HL-60/S4 (cell line): ENCODE data around the gene RAB40C.

Source experiments
- in situ Hi-C: fragments of 300-500 bp; cut with MboI; formaldehyde crosslinking; loops from 2 replicates; pipeline ENCODE4 v1.14.3; 2022; ENCODE audit warnings: low sequenced_read_pairs

Gene RAB40C

GRCh38 chr16:641326-642188 is 51.7 kb downstream of the RAB40C start, which contains the start of gene MCRIP2:
Gene MCRIP2 (plus strand): TSS chr16:641828. CDS start chr16:641992, 164 bp downstream.
- in situ Hi-C loops = no loop called here

DNA sequence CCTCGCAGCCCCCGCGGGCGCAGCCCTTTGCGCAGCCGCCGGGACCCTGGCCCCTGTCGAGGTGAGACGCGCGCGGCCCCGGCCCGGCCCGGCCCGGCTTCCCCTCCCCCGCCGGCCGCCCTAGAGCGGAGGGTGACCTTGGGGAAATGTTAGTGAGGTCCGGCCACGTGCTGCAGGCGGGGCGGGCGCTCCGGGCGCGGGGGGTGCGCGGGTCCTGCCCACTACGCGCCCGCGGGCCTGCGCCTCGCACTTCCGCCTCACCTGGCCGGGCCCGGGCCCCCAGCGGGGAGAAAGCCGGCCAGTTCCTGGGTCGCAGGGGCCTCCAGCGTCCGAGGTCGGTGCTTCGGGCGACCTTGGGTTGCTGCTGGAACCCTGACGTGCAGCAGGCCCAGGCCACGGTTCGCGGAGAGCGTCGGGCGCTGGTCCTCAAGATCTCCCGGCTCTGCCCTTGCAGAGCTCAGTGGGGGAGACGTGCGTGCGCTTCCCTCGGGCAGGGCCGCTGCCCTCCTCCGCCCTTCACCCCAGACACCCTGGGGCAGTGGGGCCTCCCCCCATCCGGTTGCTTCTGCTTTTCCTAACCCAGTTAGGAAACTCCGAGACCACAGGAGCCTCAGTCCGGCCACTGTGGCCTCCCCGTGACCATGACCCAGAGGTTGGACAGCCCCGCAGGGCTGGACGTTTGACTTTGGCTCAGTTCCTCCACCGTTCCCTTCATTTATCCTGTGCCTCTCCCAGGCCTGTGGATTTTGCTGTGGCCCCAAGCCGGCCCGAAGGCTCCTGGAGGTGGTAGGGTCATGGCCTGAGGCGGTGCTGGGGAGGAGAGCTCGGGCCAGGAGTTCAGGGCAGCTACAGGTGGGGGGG is 52.6 kb downstream of the RAB40C start:
- in situ Hi-C loops = no loop called here

GRCh38 chr16:643050-643368 is 53.1 kb downstream of the RAB40C start:
- in situ Hi-C loops = no loop called here

DNA sequence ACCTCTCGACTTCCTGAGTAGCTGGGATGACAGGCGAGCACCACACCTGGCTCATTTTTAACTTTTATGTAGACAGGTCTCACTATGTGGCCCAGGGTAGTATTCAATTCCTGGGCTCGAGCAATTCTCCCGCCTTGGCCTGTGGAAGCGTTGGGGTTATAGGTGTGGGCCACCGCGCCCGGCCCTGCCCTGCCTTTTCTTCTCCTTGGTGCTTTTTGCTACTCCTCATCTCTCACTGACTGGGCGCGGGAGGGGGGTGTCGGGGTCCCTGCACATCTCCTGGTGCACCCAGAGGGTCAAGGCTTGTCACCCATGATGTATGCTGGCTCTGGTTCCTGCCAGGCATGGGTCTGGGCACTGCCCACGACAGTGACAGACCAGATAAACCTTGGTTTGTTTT is 54.7 kb downstream of the RAB40C start:
- in situ Hi-C loops = no loop called here

- in situ Hi-C loops = no loop called here
Observed at GRCh38 chr16:645852-646678, 56.2 kb downstream of the RAB40C start.

GRCh38 chr16:646679-647172 is 56.9 kb downstream of the RAB40C start:
- in situ Hi-C loops = no loop called here

DNA sequence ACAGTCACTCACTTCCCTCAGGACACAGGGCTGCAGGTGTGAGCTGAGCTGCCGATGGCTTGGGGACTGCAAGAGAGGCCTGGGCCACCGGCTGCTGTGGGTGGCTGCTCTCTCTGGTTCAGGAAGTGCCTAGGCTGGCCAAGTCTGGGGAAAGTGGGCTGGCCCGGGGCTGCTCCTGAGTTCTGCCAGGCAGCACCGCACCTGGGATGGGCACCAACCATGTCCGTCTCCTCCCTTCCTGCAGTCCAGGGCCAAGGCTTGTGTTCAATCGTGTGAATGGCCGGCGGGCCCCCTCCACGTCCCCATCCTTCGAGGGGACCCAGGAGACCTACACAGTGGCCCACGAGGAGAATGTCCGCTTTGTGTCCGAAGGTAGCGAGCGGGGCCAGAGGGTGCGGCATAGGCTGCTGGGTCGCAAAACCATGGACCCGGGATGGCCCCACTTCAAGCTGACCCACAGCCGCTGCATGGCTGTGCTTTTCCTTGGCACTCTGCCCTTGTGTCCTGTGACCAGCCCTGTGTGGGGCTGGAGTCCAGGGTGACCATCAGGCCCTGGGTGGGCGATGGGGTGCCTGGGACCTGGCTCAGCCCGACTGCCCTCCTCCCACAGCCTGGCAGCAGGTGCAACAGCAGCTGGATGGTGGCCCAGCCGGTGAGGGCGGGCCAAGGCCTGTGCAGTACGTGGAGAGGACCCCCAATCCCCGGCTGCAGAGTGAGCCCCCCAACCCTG is 57.5 kb downstream of the RAB40C start:
- in situ Hi-C loops = no loop called here

DNA sequence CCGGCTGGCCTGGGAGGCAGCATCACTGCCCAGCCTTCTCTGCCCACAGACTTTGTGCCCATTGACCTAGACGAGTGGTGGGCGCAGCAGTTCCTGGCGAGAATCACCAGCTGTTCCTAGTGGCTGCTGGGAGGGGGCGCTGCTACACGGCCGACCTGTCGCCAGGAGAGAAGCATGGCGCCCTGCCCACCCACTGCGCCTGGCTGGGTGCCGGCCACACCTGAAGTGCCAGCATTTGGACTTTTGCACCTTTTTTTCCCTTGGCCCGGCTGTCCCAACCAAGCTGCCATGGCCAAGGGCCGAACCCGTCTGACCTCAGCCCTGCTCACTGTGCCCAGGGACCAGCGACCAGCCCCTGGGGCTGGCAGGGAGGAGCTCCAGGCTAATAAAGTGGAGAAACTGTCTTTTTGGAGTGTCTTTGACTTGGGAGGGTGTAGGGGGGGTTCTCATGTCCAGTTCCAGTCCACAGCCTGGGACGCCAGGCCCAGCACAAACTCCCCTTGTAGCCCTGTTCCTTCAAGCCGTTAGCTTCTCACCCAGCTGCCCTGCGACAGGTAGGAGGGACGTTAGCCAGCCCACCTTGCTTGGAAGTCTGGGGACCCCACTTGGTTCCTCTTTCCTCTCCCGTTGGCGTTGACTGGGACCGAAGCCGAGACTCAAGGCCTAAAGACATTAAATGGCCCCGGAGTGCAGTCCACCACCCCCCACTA is 58.4 kb downstream of the RAB40C start:
- in situ Hi-C loops = no loop called here

DNA sequence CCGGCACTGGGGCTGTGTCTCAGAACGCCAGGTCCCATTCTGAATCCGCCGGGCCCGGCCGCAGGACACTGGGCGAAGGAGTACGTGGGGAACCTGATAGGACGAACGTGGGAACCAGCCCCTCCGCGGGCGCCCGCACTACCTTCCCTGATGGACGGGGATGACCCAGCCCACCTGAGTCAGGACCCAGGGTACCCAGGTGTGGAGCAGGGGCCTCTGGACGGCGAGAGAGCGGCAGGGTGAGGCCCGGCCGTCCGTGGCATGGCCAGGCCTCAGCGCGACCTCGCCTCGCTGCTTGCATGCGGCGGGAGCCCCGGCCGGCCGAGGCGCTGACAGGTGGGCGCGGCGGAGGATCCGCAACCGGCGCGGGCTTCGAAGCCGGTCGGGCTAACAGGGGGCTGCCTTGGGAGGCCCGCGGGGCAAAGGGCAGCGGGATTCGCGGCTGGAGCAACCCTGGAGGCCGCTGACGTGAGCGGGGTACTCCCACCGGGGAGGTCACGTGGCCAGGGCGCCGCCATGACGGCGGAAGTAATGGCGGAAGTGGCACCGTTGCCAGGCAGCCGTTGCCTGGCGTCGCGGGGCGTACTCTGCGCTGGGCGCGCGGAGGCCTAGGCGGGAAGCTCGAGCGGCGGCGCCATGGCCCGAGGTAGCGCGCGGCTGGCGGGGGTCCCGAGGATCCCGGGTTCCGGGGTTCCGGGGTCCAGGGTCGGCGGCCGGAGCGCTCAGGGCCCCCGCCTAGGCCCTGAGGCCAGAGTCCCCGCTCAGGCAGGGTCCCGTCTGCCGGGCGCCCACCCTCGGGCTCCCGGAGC is 59.1 kb downstream of the RAB40C start, which contains the start of gene WDR90:
Gene WDR90, plus strand, starts transcription at position 585 of the 809 bp plus-strand sequence. Its CDS starts 52 bp downstream, at position 637.
- in situ Hi-C loops = no loop called here

DNA sequence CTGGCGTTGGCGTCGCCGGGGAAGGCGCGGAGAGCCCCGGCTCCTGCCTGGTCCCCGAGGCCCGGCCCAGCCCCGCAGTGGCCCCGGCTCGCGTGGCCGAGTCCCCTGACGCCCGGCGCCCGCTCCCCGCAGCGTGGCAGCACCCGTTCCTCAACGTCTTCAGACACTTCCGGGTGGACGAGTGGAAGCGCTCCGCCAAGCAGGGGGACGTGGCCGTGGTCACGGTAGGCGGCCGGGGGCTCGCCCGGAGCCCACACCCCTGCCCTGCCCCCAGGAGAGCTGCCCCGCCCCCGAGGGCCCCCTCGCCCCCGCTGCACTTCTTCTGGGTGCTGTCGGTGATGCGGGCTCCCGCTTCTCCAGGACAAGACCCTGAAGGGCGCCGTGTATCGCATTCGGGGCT is 59.8 kb downstream of the RAB40C start:
- in situ Hi-C loops = no loop called here

GRCh38 chr16:651844-652243 is 62.0 kb downstream of the RAB40C start:
- in situ Hi-C loops = no loop called here

DNA sequence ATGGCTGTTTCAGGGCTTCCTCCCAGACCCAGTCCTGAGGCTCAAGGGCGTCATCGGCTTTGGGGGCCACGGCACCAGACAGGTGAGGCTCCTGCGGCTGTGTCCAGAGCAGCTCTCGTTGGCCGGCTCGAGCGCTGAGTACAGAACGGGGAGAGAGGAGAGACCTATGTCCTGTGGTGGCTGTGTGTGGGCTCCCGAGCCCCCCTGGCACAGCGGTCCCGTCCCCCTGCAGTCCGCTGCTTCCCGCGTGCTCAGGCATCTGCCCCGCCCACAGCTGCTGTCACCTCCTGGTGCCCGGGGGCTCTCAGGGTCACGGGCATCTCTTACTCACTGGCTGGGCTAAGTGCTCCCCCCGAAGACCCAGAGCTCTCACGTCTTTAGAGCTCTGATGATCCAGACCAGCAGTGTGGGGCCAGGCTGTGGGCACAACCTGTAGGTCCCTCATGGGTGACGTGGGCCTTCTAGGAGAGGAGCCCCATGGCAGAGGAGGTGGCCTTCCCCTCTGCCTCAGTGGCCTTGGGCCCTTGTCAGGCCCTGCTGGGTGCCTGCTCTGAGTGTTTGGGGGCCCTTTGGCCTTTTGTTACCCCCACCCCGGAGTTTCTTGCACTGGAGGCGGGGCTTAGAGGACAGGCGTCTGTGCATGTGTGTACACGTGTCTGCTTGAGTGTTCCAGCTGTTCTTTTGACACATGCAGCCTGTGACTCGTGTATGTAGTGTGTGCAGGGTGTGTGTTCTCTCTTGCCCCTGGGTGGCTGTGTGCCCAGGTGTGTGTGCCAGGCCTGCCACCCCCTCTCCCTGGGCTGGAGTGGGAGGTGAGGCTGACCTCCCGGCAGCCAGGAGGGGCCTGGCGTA is 62.8 kb downstream of the RAB40C start:
- in situ Hi-C loops = no loop called here

GRCh38 chr16:654034-654433 is 64.2 kb downstream of the RAB40C start:
- in situ Hi-C loops = no loop called here

GRCh38 chr16:657487-657886 is 67.6 kb downstream of the RAB40C start:
- in situ Hi-C loops = no loop called here

GRCh38 chr16:658679-659571 is 69.1 kb downstream of the RAB40C start:
- in situ Hi-C loops = no loop called here

GRCh38 chr16:659618-660017 is 69.8 kb downstream of the RAB40C start:
- in situ Hi-C loops = loop anchor here (10.0 kb wide), 1 partner anchor 265 kb away; the partner anchor contains the start of gene NME4

DNA sequence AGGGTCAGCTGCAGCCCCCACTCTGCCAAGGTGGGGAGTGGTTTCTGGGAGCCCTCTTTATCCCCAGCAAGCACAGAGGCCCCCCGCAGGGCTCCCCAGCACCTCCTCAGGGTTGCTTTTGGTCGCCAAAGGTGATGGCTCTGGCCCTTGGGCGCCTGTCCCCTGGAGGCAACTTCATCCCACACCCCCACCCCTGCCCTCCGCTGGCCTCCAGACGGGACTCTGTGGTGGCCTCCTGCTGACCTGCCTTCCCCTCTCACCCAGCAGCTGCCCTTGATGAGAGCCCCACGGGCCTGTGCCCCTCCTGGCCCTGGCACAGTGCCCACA is 70.2 kb downstream of the RAB40C start:
- in situ Hi-C loops = loop anchor here (10.0 kb wide), 1 partner anchor 265 kb away; the partner anchor contains the start of gene NME4
